Neural cell (in vitro differentiated cells): ENCODE measurements around the gene MZF1.

ENCODE experiments used
- CTCF ChIP-seq: fragments of 450-650 bp; IDR thresholded peaks from 2 replicates; pipeline ENCODE4 v1.5.1; 2014; ENCODE audit warnings: antibody characterized with exemption, mild to moderate bottlenecking, moderate library complexity; ENCODE audit not compliant: poor library complexity, severe bottlenecking
- EP300 ChIP-seq: fragments of 450-650 bp; conservative IDR thresholded peaks from 2 replicates; pipeline ENCODE4 v1.6.1; 2014; ENCODE audit warnings: antibody characterized with exemption, mild to moderate bottlenecking, moderate library complexity; ENCODE audit not compliant: poor library complexity, severe bottlenecking
- EZH2 ChIP-seq: fragments of 200-600, 300-800 bp; shearing (Covaris generic), sonication (generic); IDR thresholded peaks from 2 replicates; pipeline ENCODE4 v1.6.1; 2014; ENCODE audit warnings: antibody characterized with exemption, low read length, borderline replicate concordance, mild to moderate bottlenecking; ENCODE audit not compliant: insufficient read depth, poor library complexity, severe bottlenecking
- MXI1 ChIP-seq: fragments of 450-650 bp; conservative IDR thresholded peaks from 2 replicates; pipeline ENCODE4 v1.6.1; 2014; ENCODE audit warnings: antibody characterized with exemption, mild to moderate bottlenecking; ENCODE audit not compliant: poor library complexity, severe bottlenecking
- POLR2AphosphoS5 ChIP-seq: IDR thresholded peaks from 2 replicates; pipeline ENCODE4 v1.6.1; 2012
- RAD21 ChIP-seq: fragments of 450-650 bp; conservative IDR thresholded peaks from 2 replicates; pipeline ENCODE4 v1.6.1; 2014; ENCODE audit warnings: antibody characterized with exemption, mild to moderate bottlenecking, moderate library complexity
- SMC3 ChIP-seq: fragments of 450-650 bp; conservative IDR thresholded peaks from 2 replicates; pipeline ENCODE4 v1.6.1; 2014; ENCODE audit warnings: antibody characterized with exemption, mild to moderate bottlenecking, moderate library complexity; ENCODE audit not compliant: poor library complexity
- TAF1 ChIP-seq: IDR thresholded peaks from 2 replicates; pipeline ENCODE4 v1.6.1; 2012; ENCODE audit warnings: low read depth
- TF ChIP-seq, protein P1 (sequence below): IDR thresholded peaks from 2 replicates; pipeline ENCODE4 v1.6.1; 2012; ENCODE audit warnings: borderline replicate concordance

DNA sequence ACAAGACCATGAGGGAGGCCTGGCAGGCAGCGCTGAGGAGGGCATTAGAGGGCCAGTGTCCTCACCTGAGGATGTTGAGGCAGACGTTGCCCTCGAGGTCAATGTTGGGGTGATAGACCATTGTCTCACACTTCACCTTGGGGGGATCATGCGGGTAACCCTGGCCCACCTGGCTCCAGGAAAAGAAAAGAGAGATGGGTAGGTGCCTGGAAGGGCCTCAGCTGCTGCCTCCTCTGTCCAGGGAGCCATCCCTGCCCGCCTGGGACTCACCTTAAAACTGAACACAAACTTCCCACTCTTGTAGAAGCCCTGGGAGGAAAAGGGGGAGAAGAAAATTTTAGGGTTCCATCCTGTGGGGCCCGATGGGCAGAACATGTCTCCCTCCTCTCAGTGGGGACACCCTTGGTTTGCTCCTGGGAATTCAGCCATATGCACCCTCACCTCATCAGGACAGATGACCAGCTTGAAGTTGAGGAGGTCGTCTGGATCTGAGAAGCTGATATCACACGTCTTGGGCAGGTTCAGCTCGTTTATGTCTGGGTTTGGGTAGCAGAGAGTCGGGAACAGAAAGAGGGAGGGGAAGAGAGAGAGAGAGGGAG is 16.4 kb downstream of the MZF1 start:
- TF ChIP-seq CTCF (no peak), POLR2AphosphoS5 (no peak), TAF1 (no peak), EP300 (no peak), EZH2 (no peak), RAD21 (no peak), SMC3 (no peak), MXI1 (no peak)
- TF ChIP-seq, protein P1, sequence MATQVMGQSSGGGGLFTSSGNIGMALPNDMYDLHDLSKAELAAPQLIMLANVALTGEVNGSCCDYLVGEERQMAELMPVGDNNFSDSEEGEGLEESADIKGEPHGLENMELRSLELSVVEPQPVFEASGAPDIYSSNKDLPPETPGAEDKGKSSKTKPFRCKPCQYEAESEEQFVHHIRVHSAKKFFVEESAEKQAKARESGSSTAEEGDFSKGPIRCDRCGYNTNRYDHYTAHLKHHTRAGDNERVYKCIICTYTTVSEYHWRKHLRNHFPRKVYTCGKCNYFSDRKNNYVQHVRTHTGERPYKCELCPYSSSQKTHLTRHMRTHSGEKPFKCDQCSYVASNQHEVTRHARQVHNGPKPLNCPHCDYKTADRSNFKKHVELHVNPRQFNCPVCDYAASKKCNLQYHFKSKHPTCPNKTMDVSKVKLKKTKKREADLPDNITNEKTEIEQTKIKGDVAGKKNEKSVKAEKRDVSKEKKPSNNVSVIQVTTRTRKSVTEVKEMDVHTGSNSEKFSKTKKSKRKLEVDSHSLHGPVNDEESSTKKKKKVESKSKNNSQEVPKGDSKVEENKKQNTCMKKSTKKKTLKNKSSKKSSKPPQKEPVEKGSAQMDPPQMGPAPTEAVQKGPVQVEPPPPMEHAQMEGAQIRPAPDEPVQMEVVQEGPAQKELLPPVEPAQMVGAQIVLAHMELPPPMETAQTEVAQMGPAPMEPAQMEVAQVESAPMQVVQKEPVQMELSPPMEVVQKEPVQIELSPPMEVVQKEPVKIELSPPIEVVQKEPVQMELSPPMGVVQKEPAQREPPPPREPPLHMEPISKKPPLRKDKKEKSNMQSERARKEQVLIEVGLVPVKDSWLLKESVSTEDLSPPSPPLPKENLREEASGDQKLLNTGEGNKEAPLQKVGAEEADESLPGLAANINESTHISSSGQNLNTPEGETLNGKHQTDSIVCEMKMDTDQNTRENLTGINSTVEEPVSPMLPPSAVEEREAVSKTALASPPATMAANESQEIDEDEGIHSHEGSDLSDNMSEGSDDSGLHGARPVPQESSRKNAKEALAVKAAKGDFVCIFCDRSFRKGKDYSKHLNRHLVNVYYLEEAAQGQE: no peak
